Sigmoid colon (tissue), 4 donors: ENCODE data around the gene CA6.

Source experiments
- CTCF ChIP-seq, 4 experiments: fragments of 450-650 bp in 3 of 4; fragments of 200-600 bp in 1 of 4; IDR thresholded peaks; one replicate each; pipeline ENCODE4 v1.5.1; 2016 to 2019; ENCODE audit warnings: antibody characterized with exemption in 4 of 4, mild to moderate bottlenecking in 3 of 4, moderate library complexity in 2 of 4
- EP300 ChIP-seq, 4 donors: sonication (generic); formaldehyde crosslinking; IDR thresholded peaks; one replicate each; pipeline ENCODE4 v1.6.1; 2017; ENCODE audit warnings: antibody characterized with exemption in 4 of 4
- POLR2A ChIP-seq, 2 donors: fragments of 450-650 bp; IDR thresholded peaks; one replicate each; pipeline ENCODE4 v1.6.1; 2016; ENCODE audit warnings: antibody characterized with exemption in 2 of 2, mild to moderate bottlenecking in 2 of 2, moderate library complexity in 2 of 2
- POLR2AphosphoS5 ChIP-seq, 4 donors: sonication (generic); formaldehyde crosslinking; IDR thresholded peaks; one replicate each; pipeline ENCODE4 v1.6.1; 2017; ENCODE audit warnings: antibody characterized with exemption in 4 of 4

GRCh38 chr1:8908388-8909151, 37.1 kb upstream of the CA6 start:
- no peak for TF ChIP-seq CTCF (IDR thresholded peaks at IDR 0.05)
- no peak for TF ChIP-seq POLR2A (IDR thresholded peaks at IDR 0.05)
- TF ChIP-seq EP300 (IDR thresholded peaks at IDR 0.05), result no peak
- TF ChIP-seq POLR2AphosphoS5 (IDR thresholded peaks at IDR 0.05), result no peak
